ENCODE data around the gene FSTL1.

The FSTL1 gene

DNA sequence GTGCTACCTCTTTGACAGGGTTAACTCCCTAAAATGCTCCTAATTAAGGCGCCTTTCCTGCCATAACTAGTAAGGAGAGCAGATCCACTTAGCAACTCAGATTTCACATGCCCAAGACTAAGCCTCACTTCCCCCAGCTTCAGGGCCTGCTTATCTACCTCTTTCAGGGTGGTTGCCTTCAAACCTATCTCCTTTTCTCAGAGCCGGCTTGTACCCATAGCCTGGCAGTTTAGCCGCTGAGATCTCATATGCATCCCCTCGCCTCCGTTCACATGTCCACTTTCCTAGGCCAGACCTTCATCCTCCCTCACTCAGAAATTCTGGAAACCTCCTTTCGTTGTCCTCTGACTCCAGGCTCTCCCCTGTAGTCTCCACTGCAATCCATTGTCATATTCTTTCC is 1.0 kb upstream of the FSTL1 start:
- Histone ChIP-seq H3K4me3 (ENCODE audit: low read depth in 1 of 2, low read length in 2 of 2) (peak overlapping the region in 1 of 2 donors; percentile 64), H3K9me3 (ENCODE audit: control insufficient read depth in 1 of 2, low read length in 2 of 2) (no peaks in the 10 kb centered on the region), H3K27me3 (ENCODE audit: control insufficient read depth in 1 of 2, insufficient read depth in 2 of 2, low read length in 2 of 2) (peaks cover 35 to 43% of the 10 kb centered on the region in 2 donors), H3K4me1 (ENCODE audit: control insufficient read depth in 1 of 2, insufficient read depth in 2 of 2, low read length in 2 of 2) (no peaks in the 10 kb centered on the region), H3K36me3 (ENCODE audit: control insufficient read depth in 1 of 2, insufficient read depth in 2 of 2, low read length in 2 of 2) (no peaks in the 10 kb centered on the region), H3K9ac (ENCODE audit: low read depth in 1 of 2, low read length in 2 of 2) (no peak overlapping the region), H3K27ac (ENCODE audit: low read depth, low read length) (no peak overlapping the region)

DNA sequence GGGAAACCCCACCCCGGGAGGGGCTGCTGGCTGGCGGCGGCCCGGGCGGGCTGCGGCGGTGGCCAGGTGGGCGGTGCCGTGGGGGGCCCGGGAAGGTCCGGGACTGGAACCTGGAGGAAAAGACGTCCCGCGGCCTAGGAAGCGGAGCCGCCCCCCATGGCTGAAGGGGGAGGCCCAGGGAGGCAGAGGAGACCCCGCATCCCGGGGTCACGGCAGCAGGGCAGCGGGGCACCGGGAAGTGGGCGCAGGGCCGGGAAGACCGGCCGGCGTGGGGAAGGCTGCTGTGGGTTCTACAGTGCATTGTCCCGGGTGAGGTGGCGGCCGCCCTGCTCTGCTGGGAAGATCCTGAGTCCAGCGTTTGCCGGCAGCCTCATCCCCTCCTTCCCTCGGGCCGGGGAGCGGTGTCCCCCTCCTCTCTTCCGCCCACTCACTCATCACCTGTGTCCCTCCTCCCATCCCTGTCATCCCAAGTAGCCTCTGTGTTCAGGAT is 525 bp upstream of the FSTL1 start:
- Histone ChIP-seq H3K27me3 (ENCODE audit: control insufficient read depth in 1 of 2, insufficient read depth in 2 of 2, low read length in 2 of 2) (peaks cover 35 to 43% of the 10 kb centered on the region in 2 donors), H3K36me3 (ENCODE audit: control insufficient read depth in 1 of 2, insufficient read depth in 2 of 2, low read length in 2 of 2) (no peaks in the 10 kb centered on the region), H3K27ac (ENCODE audit: low read depth, low read length) (no peak overlapping the region), H3K9ac (ENCODE audit: low read depth in 1 of 2, low read length in 2 of 2) (no peak overlapping the region), H3K4me3 (ENCODE audit: low read depth in 1 of 2, low read length in 2 of 2) (peak overlapping the region in 1 of 2 donors; percentile 64), H3K9me3 (ENCODE audit: control insufficient read depth in 1 of 2, low read length in 2 of 2) (no peaks in the 10 kb centered on the region), H3K4me1 (ENCODE audit: control insufficient read depth in 1 of 2, insufficient read depth in 2 of 2, low read length in 2 of 2) (no peaks in the 10 kb centered on the region)

DNA sequence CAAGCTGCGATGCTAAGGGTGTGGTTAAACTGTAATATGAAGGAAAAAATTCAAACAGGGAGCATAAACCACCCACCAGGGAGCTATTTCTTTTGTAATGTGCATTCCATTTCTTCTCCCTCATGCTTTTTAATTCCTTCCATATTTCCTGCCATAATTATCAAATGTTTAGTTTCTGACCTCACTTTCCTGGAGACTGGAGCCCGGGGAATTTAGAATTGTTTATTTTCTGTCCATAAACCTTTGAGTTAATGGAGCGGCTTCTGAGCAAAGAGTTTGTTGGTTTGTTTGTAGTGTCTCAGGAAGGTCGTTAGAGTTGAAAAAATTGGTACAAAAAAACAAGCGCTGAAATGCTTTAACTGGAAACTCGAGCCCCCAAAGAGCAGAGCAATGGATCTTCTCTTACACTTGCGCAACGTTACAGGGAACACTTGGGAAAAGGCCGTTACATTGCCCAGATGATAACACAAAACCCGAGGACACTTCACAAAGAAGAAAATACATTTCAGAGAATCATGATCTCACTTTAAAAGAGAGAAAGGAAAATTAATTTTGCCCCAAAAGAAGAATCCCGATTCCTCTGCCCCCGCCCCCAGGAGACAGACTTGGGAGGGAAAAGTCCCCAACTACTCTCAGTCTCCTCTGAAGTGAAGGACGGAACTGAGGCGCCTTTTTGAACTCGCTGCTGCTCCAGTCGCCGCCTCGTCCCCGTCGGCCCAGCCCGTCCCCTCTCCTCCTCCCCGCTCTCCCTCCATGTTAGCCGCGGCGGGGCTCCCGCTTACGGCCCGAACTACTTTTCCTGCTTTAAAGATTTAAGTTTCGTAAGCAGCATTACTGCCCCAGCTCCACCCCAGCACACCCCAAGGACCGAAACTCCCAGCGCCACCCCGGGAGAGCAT is 842 bp downstream of the FSTL1 start:
- no peaks in the 10 kb centered on the region for H3K4me1 ChIP-seq (ENCODE audit: control insufficient read depth in 1 of 2, insufficient read depth in 2 of 2, low read length in 2 of 2)
- H3K9me3 ChIP-seq (ENCODE audit: control insufficient read depth in 1 of 2, low read length in 2 of 2) = no peaks in the 10 kb centered on the region
- H3K27ac ChIP-seq (ENCODE audit: low read depth, low read length) = peak overlapping the region; percentile 76
- H3K27me3 ChIP-seq (ENCODE audit: control insufficient read depth in 1 of 2, insufficient read depth in 2 of 2, low read length in 2 of 2) = peaks cover 35 to 43% of the 10 kb centered on the region in 2 donors
- H3K9ac ChIP-seq (ENCODE audit: low read depth in 1 of 2, low read length in 2 of 2) = peak overlapping the region; percentile 32 to 44
- H3K4me3 ChIP-seq (ENCODE audit: low read depth in 1 of 2, low read length in 2 of 2) = peak overlapping the region; percentile 64 to 68
- no peaks in the 10 kb centered on the region for H3K36me3 ChIP-seq (ENCODE audit: control insufficient read depth in 1 of 2, insufficient read depth in 2 of 2, low read length in 2 of 2)

DNA sequence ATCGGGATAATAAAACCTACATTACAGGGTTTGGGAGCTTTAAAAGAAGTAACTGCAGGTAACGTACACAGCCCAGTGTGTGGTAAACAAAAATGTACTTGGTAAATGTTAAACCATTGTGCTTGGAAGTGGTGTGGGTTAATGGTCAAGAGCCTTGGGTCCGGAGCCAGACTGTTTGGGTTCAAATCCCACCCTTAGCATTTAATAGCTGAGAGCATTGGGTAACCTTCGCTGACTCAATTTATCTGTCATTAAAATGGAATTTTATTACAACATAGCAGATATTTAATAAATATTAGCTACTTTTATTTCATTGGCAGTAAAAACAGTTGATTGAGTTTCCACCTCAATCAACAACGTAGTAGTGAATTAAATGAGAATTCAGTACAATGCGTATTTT is 1.5 kb downstream of the FSTL1 start:
- Histone ChIP-seq H3K9me3 (ENCODE audit: control insufficient read depth in 1 of 2, low read length in 2 of 2) (no peaks in the 10 kb centered on the region), H3K4me1 (ENCODE audit: control insufficient read depth in 1 of 2, insufficient read depth in 2 of 2, low read length in 2 of 2) (no peaks in the 10 kb centered on the region), H3K4me3 (ENCODE audit: low read depth in 1 of 2, low read length in 2 of 2) (peak overlapping the region; percentile 7 to 68), H3K27ac (ENCODE audit: low read depth, low read length) (no peak overlapping the region), H3K27me3 (ENCODE audit: control insufficient read depth in 1 of 2, insufficient read depth in 2 of 2, low read length in 2 of 2) (peaks cover 35 to 43% of the 10 kb centered on the region in 2 donors), H3K9ac (ENCODE audit: low read depth in 1 of 2, low read length in 2 of 2) (peak overlapping the region in 1 of 2 donors; percentile 44), H3K36me3 (ENCODE audit: control insufficient read depth in 1 of 2, insufficient read depth in 2 of 2, low read length in 2 of 2) (no peaks in the 10 kb centered on the region)

DNA sequence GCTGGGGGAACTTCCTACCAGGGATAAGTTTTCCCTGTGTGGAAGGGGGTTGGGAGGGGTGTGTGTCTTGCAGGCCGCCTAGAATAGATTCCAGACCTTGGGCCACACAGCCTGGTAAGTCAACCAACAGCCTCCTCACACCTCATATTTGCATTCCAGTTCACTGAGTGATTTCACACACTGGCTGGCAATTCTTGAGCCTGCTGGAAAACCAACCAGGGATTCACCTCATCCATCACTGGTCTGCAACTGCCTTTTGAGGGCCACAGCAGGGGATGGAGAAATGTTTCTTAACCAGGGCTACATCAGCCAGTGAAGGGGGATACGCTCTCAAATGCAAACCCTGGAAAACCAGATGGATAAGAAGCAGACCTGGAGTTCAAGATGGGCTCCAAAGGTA is 2.0 kb downstream of the FSTL1 start:
- H3K36me3 ChIP-seq (ENCODE audit: control insufficient read depth in 1 of 2, insufficient read depth in 2 of 2, low read length in 2 of 2) = no peaks in the 10 kb centered on the region
- peaks cover 35 to 43% of the 10 kb centered on the region in 2 donors for H3K27me3 ChIP-seq (ENCODE audit: control insufficient read depth in 1 of 2, insufficient read depth in 2 of 2, low read length in 2 of 2)
- peak overlapping the region; percentile 7 to 8 for H3K4me3 ChIP-seq (ENCODE audit: low read depth in 1 of 2, low read length in 2 of 2)
- H3K9ac ChIP-seq (ENCODE audit: low read depth in 1 of 2, low read length in 2 of 2) = peak overlapping the region in 1 of 2 donors; percentile 7
- H3K9me3 ChIP-seq (ENCODE audit: control insufficient read depth in 1 of 2, low read length in 2 of 2) = no peaks in the 10 kb centered on the region
- no peak overlapping the region for H3K27ac ChIP-seq (ENCODE audit: low read depth, low read length)
- H3K4me1 ChIP-seq (ENCODE audit: control insufficient read depth in 1 of 2, insufficient read depth in 2 of 2, low read length in 2 of 2) = no peaks in the 10 kb centered on the region

DNA sequence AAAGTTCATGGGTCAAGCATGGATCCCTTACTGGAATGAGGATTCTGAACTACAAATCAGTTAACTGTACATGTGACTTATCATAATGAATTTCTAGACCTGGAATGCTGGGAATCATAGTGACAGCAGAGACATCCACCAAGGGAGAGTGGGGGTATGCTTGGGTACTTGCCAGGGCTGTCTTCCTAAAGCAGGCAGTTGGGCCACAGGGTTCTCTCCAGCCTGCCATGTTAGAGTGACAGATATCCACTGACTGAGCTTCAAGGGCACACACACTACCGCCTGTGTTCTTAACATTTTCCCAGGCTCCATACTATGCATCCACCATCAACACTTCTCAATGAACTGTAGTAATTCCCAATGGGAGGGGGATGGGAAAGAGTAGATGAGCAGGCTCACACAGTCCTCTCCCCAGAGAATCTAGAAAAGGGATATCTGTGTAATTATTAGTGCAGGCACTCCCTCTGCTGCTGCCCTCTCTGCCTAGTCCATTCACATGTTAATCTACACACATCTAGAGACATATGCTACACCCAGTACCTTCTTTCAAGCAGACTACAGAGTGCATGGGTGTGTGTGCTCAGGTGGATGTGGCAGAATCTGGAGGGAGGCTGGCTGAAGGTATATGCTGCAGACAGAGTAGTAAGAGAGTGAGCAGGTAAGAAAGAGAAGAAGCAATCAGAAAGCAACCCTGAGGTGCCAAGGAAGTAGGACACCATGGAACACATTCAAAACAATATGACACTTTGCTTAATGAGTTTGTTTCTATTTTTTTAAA is 3.7 kb downstream of the FSTL1 start:
- no peak overlapping the region for H3K4me3 ChIP-seq (ENCODE audit: low read depth in 1 of 2, low read length in 2 of 2)
- H3K4me1 ChIP-seq (ENCODE audit: control insufficient read depth in 1 of 2, insufficient read depth in 2 of 2, low read length in 2 of 2) = no peaks in the 10 kb centered on the region
- H3K9me3 ChIP-seq (ENCODE audit: control insufficient read depth in 1 of 2, low read length in 2 of 2) = no peaks in the 10 kb centered on the region
- no peak overlapping the region for H3K27ac ChIP-seq (ENCODE audit: low read depth, low read length)
- no peaks in the 10 kb centered on the region for H3K36me3 ChIP-seq (ENCODE audit: control insufficient read depth in 1 of 2, insufficient read depth in 2 of 2, low read length in 2 of 2)
- no peak overlapping the region for H3K9ac ChIP-seq (ENCODE audit: low read depth in 1 of 2, low read length in 2 of 2)
- H3K27me3 ChIP-seq (ENCODE audit: control insufficient read depth in 1 of 2, insufficient read depth in 2 of 2, low read length in 2 of 2) = peaks cover 34 to 35% of the 10 kb centered on the region in 2 donors

DNA sequence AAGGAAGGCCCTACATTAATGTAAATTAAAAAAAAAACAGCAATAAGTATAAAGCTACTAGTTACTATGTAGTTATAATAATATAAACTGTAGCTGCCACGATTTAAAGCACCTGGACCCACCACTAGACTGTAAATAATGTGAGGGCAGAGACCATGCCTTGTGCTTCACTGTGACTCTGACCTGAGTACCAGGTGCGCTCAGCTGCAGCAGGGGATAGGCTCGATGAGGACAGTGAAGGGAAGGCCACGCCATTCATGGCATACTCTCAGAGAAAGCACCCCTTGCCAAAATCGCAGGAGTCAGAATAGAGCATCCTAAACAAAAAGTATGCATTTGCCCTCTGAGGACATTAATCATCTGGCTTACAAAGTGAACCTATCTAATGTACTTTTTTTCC is 5.1 kb downstream of the FSTL1 start:
- no peak overlapping the region for H3K9ac ChIP-seq (ENCODE audit: low read depth in 1 of 2, low read length in 2 of 2)
- peaks cover 24 to 26% of the 10 kb centered on the region in 2 donors for H3K27me3 ChIP-seq (ENCODE audit: control insufficient read depth in 1 of 2, insufficient read depth in 2 of 2, low read length in 2 of 2)
- no peak overlapping the region for H3K4me3 ChIP-seq (ENCODE audit: low read depth in 1 of 2, low read length in 2 of 2)
- H3K9me3 ChIP-seq (ENCODE audit: control insufficient read depth in 1 of 2, low read length in 2 of 2) = no peaks in the 10 kb centered on the region
- H3K27ac ChIP-seq (ENCODE audit: low read depth, low read length) = no peak overlapping the region
- peaks cover 4 to 11% of the 10 kb centered on the region in 2 donors for H3K4me1 ChIP-seq (ENCODE audit: control insufficient read depth in 1 of 2, insufficient read depth in 2 of 2, low read length in 2 of 2)
- H3K36me3 ChIP-seq (ENCODE audit: control insufficient read depth in 1 of 2, insufficient read depth in 2 of 2, low read length in 2 of 2) = no peaks in the 10 kb centered on the region

DNA sequence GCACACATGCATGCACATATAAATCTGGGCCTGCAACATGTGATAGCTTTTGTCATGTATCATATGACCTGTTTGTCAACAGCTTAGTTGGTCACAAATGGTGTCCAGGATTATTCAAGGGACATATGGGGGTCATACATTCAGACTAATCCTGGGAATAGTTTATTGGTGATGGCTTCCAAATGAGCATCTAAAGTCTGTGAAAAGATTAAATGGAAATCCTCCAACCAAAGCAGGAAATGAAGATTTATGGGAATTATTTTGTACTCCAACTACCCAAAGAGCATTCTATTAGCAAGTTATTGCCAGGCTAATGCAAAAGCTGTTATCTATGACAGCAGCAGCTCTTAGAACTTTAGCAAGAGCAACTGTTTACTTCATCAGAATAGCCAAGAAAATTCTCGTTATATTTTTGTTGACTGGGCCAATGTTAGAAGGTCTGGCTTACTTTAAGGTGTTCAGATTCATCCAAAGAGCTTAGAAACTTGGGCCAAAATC is 7.1 kb downstream of the FSTL1 start:
- peaks cover 8 to 9% of the 10 kb centered on the region in 2 donors for H3K27me3 ChIP-seq (ENCODE audit: control insufficient read depth in 1 of 2, insufficient read depth in 2 of 2, low read length in 2 of 2)
- H3K4me3 ChIP-seq (ENCODE audit: low read depth in 1 of 2, low read length in 2 of 2) = no peak overlapping the region
- H3K27ac ChIP-seq (ENCODE audit: low read depth, low read length) = no peak overlapping the region
- H3K9ac ChIP-seq (ENCODE audit: low read depth in 1 of 2, low read length in 2 of 2) = no peak overlapping the region
- H3K4me1 ChIP-seq (ENCODE audit: control insufficient read depth in 1 of 2, insufficient read depth in 2 of 2, low read length in 2 of 2) = peaks cover 11 to 12% of the 10 kb centered on the region in 2 donors
- no peaks in the 10 kb centered on the region for H3K9me3 ChIP-seq (ENCODE audit: control insufficient read depth in 1 of 2, low read length in 2 of 2)
- H3K36me3 ChIP-seq (ENCODE audit: control insufficient read depth in 1 of 2, insufficient read depth in 2 of 2, low read length in 2 of 2) = no peaks in the 10 kb centered on the region

DNA sequence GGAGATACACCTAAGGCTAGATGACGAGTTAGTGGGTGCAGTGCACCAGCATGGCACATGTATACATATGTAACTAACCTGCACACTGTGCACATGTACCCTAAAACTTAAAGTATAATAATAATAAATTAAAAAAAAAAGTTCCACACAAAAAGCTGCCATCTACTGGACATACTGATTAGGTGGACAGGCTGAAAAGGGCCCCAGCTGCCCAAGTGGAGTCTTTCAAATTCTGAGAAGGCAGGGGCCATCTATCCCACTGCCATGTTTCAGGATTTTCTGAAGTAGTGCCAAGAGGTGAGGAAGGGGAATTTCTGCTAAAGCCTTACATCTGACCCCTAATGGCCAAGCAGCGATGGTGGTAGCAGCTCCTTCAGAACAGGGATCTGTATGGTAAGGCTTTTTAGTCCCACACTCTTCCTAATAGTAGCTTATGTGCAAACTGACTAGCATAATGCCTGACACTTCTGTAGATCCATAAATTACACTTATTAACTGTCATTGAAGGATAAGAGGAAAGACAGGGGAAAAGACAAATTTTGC is 7.7 kb downstream of the FSTL1 start:
- H3K9ac ChIP-seq (ENCODE audit: low read depth in 1 of 2, low read length in 2 of 2) = no peak overlapping the region
- H3K27ac ChIP-seq (ENCODE audit: low read depth, low read length) = no peak overlapping the region
- H3K4me3 ChIP-seq (ENCODE audit: low read depth in 1 of 2, low read length in 2 of 2) = no peak overlapping the region
- H3K36me3 ChIP-seq (ENCODE audit: control insufficient read depth in 1 of 2, insufficient read depth in 2 of 2, low read length in 2 of 2) = no peaks in the 10 kb centered on the region
- peaks cover 12 to 13% of the 10 kb centered on the region in 2 donors for H3K4me1 ChIP-seq (ENCODE audit: control insufficient read depth in 1 of 2, insufficient read depth in 2 of 2, low read length in 2 of 2)
- peaks cover 4% of the 10 kb centered on the region in 2 donors for H3K27me3 ChIP-seq (ENCODE audit: control insufficient read depth in 1 of 2, insufficient read depth in 2 of 2, low read length in 2 of 2)
- no peaks in the 10 kb centered on the region for H3K9me3 ChIP-seq (ENCODE audit: control insufficient read depth in 1 of 2, low read length in 2 of 2)
